ENCODE results near the gene NHLRC1. TPM values are rescaled to one million over a fixed set of nuclear protein-coding genes. Genes with fewer than 3 reads are reported as not detected.
A peak's percentile ranks its signal among the peaks of the same experiment; 100 is the strongest.

NHLRC1 gene
- total and polyA plus RNA-seq, 2 of the 13 experiments (the other 11 are each of a cell fraction or from before 2014, with no cell fraction given), result 0.04 to 0.11 TPM

DNA sequence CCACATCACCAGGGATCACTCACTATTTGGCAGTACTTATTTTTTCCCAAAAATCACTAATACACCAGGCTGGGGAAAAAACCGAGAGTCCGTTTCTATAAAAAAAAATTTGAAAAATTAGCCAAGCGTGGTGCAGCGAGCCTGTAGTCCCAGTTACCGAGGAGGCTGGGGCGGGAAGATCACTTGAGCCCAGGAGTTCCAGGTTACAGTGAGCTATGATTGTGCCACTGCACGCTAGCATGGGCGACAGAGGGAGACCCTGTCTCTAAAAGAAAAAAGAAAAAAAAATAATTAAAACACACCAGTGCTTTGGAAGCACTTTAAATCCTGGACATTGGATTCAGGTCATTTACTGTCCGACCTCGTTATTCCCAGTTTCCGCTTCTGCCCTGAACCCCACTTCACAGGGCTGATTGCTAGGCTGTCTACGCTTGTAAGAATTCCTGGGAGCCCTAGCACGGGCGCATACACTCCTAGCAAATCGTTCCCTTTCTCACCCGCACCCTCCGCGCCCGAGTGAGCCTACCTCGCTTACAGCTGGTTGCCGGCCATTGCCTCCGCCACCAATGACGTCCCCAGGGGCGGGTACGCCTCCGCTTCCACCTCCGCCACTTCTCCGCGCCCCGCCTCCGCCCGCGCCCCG, 32.2 kb upstream of the NHLRC1 start, which contains the start of gene TPMT (continued):
- TF ChIP-seq, protein P1, sequence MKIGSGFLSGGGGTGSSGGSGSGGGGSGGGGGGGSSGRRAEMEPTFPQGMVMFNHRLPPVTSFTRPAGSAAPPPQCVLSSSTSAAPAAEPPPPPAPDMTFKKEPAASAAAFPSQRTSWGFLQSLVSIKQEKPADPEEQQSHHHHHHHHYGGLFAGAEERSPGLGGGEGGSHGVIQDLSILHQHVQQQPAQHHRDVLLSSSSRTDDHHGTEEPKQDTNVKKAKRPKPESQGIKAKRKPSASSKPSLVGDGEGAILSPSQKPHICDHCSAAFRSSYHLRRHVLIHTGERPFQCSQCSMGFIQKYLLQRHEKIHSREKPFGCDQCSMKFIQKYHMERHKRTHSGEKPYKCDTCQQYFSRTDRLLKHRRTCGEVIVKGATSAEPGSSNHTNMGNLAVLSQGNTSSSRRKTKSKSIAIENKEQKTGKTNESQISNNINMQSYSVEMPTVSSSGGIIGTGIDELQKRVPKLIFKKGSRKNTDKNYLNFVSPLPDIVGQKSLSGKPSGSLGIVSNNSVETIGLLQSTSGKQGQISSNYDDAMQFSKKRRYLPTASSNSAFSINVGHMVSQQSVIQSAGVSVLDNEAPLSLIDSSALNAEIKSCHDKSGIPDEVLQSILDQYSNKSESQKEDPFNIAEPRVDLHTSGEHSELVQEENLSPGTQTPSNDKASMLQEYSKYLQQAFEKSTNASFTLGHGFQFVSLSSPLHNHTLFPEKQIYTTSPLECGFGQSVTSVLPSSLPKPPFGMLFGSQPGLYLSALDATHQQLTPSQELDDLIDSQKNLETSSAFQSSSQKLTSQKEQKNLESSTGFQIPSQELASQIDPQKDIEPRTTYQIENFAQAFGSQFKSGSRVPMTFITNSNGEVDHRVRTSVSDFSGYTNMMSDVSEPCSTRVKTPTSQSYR (CRISPR knock-in tag; IDR thresholded peaks at IDR 0.05; ENCODE audit: borderline replicate concordance), result no peak
- TF ChIP-seq, protein P2, sequence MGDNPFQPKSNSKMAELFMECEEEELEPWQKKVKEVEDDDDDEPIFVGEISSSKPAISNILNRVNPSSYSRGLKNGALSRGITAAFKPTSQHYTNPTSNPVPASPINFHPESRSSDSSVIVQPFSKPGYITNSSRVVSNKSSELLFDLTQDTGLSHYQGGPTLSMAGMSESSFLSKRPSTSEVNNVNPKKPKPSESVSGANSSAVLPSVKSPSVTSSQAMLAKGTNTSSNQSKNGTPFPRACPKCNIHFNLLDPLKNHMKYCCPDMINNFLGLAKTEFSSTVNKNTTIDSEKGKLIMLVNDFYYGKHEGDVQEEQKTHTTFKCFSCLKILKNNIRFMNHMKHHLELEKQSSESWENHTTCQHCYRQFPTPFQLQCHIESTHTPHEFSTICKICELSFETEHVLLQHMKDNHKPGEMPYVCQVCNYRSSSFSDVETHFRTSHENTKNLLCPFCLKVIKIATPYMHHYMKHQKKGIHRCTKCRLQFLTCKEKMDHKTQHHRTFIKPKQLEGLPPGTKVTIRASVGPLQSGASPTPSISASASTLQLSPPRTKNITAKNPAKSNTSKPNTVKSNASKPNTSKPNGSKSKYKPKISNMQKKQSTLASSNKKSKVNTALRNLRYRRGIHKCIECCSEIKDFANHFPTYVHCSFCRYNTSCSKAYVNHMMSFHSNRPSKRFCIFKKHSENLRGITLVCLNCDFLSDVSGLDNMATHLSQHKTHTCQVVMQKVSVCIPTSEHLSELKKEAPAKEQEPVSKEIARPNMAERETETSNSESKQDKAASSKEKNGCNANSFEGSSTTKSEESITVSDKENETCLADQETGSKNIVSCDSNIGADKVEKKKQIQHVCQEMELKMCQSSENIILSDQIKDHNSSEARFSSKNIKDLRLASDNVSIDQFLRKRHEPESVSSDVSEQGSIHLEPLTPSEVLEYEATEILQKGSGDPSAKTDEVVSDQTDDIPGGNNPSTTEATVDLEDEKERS (CRISPR knock-in tag; IDR thresholded peaks at IDR 0.05), result 0 out of 2 replicates have a peak, but pooled peaks have one; percentile 61
- TF ChIP-seq, protein P3, sequence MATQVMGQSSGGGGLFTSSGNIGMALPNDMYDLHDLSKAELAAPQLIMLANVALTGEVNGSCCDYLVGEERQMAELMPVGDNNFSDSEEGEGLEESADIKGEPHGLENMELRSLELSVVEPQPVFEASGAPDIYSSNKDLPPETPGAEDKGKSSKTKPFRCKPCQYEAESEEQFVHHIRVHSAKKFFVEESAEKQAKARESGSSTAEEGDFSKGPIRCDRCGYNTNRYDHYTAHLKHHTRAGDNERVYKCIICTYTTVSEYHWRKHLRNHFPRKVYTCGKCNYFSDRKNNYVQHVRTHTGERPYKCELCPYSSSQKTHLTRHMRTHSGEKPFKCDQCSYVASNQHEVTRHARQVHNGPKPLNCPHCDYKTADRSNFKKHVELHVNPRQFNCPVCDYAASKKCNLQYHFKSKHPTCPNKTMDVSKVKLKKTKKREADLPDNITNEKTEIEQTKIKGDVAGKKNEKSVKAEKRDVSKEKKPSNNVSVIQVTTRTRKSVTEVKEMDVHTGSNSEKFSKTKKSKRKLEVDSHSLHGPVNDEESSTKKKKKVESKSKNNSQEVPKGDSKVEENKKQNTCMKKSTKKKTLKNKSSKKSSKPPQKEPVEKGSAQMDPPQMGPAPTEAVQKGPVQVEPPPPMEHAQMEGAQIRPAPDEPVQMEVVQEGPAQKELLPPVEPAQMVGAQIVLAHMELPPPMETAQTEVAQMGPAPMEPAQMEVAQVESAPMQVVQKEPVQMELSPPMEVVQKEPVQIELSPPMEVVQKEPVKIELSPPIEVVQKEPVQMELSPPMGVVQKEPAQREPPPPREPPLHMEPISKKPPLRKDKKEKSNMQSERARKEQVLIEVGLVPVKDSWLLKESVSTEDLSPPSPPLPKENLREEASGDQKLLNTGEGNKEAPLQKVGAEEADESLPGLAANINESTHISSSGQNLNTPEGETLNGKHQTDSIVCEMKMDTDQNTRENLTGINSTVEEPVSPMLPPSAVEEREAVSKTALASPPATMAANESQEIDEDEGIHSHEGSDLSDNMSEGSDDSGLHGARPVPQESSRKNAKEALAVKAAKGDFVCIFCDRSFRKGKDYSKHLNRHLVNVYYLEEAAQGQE (IDR thresholded peaks at IDR 0.05; ENCODE audit: borderline replicate concordance in 1 of 2, low read depth in 1 of 2, low read length in 2 of 2), result peak in 1 of 2 experiments; percentile 57; a peak in 1 of 4 replicates
- TF ChIP-seq, protein P4, sequence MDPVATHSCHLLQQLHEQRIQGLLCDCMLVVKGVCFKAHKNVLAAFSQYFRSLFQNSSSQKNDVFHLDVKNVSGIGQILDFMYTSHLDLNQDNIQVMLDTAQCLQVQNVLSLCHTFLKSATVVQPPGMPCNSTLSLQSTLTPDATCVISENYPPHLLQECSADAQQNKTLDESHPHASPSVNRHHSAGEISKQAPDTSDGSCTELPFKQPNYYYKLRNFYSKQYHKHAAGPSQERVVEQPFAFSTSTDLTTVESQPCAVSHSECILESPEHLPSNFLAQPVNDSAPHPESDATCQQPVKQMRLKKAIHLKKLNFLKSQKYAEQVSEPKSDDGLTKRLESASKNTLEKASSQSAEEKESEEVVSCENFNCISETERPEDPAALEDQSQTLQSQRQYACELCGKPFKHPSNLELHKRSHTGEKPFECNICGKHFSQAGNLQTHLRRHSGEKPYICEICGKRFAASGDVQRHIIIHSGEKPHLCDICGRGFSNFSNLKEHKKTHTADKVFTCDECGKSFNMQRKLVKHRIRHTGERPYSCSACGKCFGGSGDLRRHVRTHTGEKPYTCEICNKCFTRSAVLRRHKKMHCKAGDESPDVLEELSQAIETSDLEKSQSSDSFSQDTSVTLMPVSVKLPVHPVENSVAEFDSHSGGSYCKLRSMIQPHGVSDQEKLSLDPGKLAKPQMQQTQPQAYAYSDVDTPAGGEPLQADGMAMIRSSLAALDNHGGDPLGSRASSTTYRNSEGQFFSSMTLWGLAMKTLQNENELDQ (CRISPR knock-in tag; IDR thresholded peaks at IDR 0.05; ENCODE audit: borderline replicate concordance), result 0 out of 2 replicates have a peak, but pooled peaks have one; percentile 33
- peak; percentile 78 for TF ChIP-seq KMT2A (CRISPR knock-in tag; IDR thresholded peaks at IDR 0.05)
- TF ChIP-seq, protein P5, sequence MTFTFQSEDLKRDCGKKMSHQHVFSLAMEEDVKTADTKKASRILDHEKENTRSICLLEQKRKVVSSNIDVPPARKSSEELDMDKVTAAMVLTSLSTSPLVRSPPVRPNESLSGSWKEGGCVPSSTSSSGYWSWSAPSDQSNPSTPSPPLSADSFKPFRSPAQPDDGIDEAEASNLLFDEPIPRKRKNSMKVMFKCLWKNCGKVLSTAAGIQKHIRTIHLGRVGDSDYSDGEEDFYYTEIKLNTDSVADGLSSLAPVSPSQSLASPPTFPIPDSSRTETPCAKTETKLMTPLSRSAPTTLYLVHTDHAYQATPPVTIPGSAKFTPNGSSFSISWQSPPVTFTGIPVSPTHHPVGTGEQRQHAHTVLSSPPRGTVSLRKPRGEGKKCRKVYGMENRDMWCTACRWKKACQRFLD (CRISPR knock-in tag; IDR thresholded peaks at IDR 0.05; ENCODE audit: borderline replicate concordance), result no peak
- TF ChIP-seq, protein P6, sequence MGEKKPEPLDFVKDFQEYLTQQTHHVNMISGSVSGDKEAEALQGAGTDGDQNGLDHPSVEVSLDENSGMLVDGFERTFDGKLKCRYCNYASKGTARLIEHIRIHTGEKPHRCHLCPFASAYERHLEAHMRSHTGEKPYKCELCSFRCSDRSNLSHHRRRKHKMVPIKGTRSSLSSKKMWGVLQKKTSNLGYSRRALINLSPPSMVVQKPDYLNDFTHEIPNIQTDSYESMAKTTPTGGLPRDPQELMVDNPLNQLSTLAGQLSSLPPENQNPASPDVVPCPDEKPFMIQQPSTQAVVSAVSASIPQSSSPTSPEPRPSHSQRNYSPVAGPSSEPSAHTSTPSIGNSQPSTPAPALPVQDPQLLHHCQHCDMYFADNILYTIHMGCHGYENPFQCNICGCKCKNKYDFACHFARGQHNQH (CRISPR knock-in tag; IDR thresholded peaks at IDR 0.05), result peak; percentile 40; the same call in 1 of the 2 replicates
- TF ChIP-seq, protein P7, sequence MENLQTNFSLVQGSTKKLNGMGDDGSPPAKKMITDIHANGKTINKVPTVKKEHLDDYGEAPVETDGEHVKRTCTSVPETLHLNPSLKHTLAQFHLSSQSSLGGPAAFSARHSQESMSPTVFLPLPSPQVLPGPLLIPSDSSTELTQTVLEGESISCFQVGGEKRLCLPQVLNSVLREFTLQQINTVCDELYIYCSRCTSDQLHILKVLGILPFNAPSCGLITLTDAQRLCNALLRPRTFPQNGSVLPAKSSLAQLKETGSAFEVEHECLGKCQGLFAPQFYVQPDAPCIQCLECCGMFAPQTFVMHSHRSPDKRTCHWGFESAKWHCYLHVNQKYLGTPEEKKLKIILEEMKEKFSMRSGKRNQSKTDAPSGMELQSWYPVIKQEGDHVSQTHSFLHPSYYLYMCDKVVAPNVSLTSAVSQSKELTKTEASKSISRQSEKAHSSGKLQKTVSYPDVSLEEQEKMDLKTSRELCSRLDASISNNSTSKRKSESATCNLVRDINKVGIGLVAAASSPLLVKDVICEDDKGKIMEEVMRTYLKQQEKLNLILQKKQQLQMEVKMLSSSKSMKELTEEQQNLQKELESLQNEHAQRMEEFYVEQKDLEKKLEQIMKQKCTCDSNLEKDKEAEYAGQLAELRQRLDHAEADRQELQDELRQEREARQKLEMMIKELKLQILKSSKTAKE (CRISPR knock-in tag; IDR thresholded peaks at IDR 0.05; ENCODE audit: borderline replicate concordance), result no peak
- TF ChIP-seq TAF1 (CRISPR knock-in tag; IDR thresholded peaks at IDR 0.05), result peak; percentile 78
